Sigmoid colon (tissue), 4 donors: ENCODE measurements around the gene SHANK3.
"Not testable (repeated sequence)": the region's sequence is repeated elsewhere in the genome, so short reads cannot be mapped to it uniquely, and the experiment has no call there.

Experiments
- CTCF ChIP-seq, 4 experiments: fragments of 450-650 bp in 3 of 4; fragments of 200-600 bp in 1 of 4; IDR thresholded peaks; one replicate each; pipeline ENCODE4 v1.5.1; 2016 to 2019; ENCODE audit warnings: antibody characterized with exemption in 4 of 4, mild to moderate bottlenecking in 3 of 4, moderate library complexity in 2 of 4
- EP300 ChIP-seq, 4 donors: sonication (generic); formaldehyde crosslinking; IDR thresholded peaks; one replicate each; pipeline ENCODE4 v1.6.1; 2017; ENCODE audit warnings: antibody characterized with exemption in 4 of 4
- POLR2A ChIP-seq, 2 donors: fragments of 450-650 bp; IDR thresholded peaks; one replicate each; pipeline ENCODE4 v1.6.1; 2016; ENCODE audit warnings: antibody characterized with exemption in 2 of 2, mild to moderate bottlenecking in 2 of 2, moderate library complexity in 2 of 2
- POLR2AphosphoS5 ChIP-seq, 4 donors: sonication (generic); formaldehyde crosslinking; IDR thresholded peaks; one replicate each; pipeline ENCODE4 v1.6.1; 2017; ENCODE audit warnings: antibody characterized with exemption in 4 of 4

- not testable (repeated sequence) for TF ChIP-seq POLR2A, CTCF, POLR2AphosphoS5, EP300 (IDR thresholded peaks at IDR 0.05)
These were observed 29.4 kb upstream of the SHANK3 start for GRCh38 chr22:50643021-50643820.
